Smooth muscle cell (in vitro differentiated cells): ENCODE data around the gene SEMA6A. TPM values are rescaled to one million over a fixed set of nuclear protein-coding genes. Genes with fewer than 3 reads are reported as not detected.

Experiments
- DNase-seq: peaks from one replicate; lab custom pipeline; 2025; ENCODE audit not compliant: unreplicated experiment; lab: John Stamatoyannopoulos, UW
- H2AFZ ChIP-seq: fragments of 200-600 bp; sonication (generic); 2 replicates; pipeline ENCODE4 v1.6.0; 2016; ENCODE audit warnings: antibody characterized with exemption, low read depth, mild to moderate bottlenecking
- H3F3A ChIP-seq: fragments of 200-600 bp; sonication (generic); 2 replicates; pipeline ENCODE4 v1.6.0; 2017; ENCODE audit warnings: antibody characterized with exemption, low read depth
- H3K27ac ChIP-seq: fragments of 200-600 bp; sonication (generic); 2 replicates; pipeline ENCODE4 v1.5.1; 2016; ENCODE audit warnings: low read depth, mild to moderate bottlenecking
- H3K27me3 ChIP-seq: fragments of 200-600 bp; sonication (generic); 2 replicates; pipeline ENCODE4 v1.6.1; 2016; ENCODE audit warnings: low read depth, mild to moderate bottlenecking
- H3K36me3 ChIP-seq: fragments of 200-600 bp; sonication (generic); 2 replicates; pipeline ENCODE4 v1.5.1; 2016; ENCODE audit warnings: low read depth
- H3K4me1 ChIP-seq: fragments of 200-600 bp; sonication (generic); 2 replicates; pipeline ENCODE4 v1.5.1; 2016; ENCODE audit warnings: low read depth
- H3K4me2 ChIP-seq: fragments of 200-600 bp; sonication (generic); 2 replicates; pipeline ENCODE4 v1.6.0; 2016; ENCODE audit warnings: mild to moderate bottlenecking
- H3K4me3 ChIP-seq: fragments of 200-600 bp; sonication (generic); 2 replicates; pipeline ENCODE4 v1.5.1; 2016; ENCODE audit warnings: mild to moderate bottlenecking
- H3K79me2 ChIP-seq: fragments of 200-600 bp; sonication (generic); 2 replicates; pipeline ENCODE4 v1.6.0; 2016; ENCODE audit warnings: low read depth, mild to moderate bottlenecking
- H3K9ac ChIP-seq: fragments of 200-600 bp; sonication (generic); 2 replicates; pipeline ENCODE4 v1.6.0; 2016; ENCODE audit warnings: low read depth
- H3K9me3 ChIP-seq: fragments of 200-600 bp; sonication (generic); replicated peaks from 2 replicates; pipeline ENCODE4 v1.5.1; 2016; ENCODE audit warnings: low read depth
- H4K20me1 ChIP-seq: fragments of 200-600 bp; sonication (generic); 2 replicates; pipeline ENCODE4 v1.6.0; 2016; ENCODE audit warnings: low read depth
- CTCF ChIP-seq: fragments of 200-600 bp; sonication (generic); IDR thresholded peaks from 2 replicates; pipeline ENCODE4 v1.5.1; 2017; ENCODE audit warnings: borderline replicate concordance, mild to moderate bottlenecking, antibody characterized with exemption; ENCODE audit not compliant: insufficient read depth, poor library complexity, severe bottlenecking
- WGBS: methylation state at CpG from one replicate; pipeline ENCODE4 v1.1.7; 2016; ENCODE audit warnings: low lambda C conversion rate; 5-methylcytosine and 5-hydroxymethylcytosine counted together
- polyA plus RNA-seq: library from polyadenylated mRNA; unstranded; fragments of >200 nt; fragmentation: Nextera tagmentation; extraction: Ambion mirVana; gene quantifications from 2 replicates; pipeline ENCODE4 v1.2.1, GENCODE V29; 2016
- total RNA-seq: library from RNA; depleted of rRNA; stranded (reverse); fragments of >200 nt; gene quantifications from 2 replicates; pipeline ENCODE4 v1.2.3, GENCODE V29; 2014

Gene SEMA6A
- total and polyA plus RNA-seq, 2 experiments from 2014 or later, result 6.3 to 12.9 TPM

DNA sequence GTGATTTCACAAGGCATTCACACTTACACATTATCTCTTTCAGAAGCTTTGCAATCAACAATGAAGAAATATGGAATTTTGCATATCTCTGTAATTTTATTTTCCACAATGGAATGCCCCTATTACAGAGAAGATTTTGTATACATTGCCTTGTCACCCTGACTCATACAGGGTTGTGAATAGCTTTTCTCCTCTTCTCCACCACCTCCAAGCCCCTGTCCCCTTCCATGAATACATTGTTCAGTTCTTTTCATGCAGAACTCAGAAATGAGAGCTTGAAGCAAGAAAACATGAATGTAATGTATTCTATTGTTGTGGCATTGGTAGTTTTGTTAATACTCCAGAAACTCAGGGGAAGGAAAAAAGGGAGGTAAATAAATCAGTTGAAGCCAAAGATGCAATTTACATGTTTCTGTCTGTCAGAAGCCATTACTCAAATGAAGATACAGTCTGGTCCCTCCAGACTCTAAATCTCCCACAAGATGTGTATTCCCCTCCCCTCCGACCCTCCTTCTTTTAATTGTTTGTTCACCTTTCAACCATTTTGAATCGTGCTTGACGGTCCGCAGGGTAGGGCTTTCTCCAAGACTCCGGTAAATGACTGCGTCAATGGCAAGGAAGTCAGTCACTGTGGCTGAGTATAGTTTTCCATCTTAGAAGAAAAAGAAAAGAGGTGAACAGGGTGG is 86.1 kb downstream of the SEMA6A start:
- WGBS, result 97% methylated on average over 6 of the region's 6 CpGs
- Histone ChIP-seq H3K79me2 (no peaks in the 10 kb centered on the region), H3K27ac (no peak overlapping the region), H3F3A (no peaks in the 10 kb centered on the region), H3K4me2 (no peak overlapping the region), H4K20me1 (no peaks in the 10 kb centered on the region), H3K4me3 (no peak overlapping the region), H3K9ac (no peak overlapping the region), H3K27me3 (no peaks in the 10 kb centered on the region), H3K36me3 (no peaks in the 10 kb centered on the region), H3K9me3 (no peaks in the 10 kb centered on the region), H2AFZ (no peak overlapping the region), H3K4me1 (no peaks in the 10 kb centered on the region)
- no peak for DNase-seq
- TF ChIP-seq CTCF, result no peak

- Histone ChIP-seq H3K9me3 (no peaks in the 10 kb centered on the region), H2AFZ (no peak overlapping the region)
These were observed 87.6 kb downstream of the SEMA6A start for GRCh38 chr5:116487045-116487444.

GRCh38 chr5:116486588-116486987 is 88.0 kb downstream of the SEMA6A start:
- Histone ChIP-seq H3K9ac (no peak overlapping the region), H3K4me2 (no peak overlapping the region), H3K27ac (no peak overlapping the region), H3K4me3 (no peak overlapping the region), H2AFZ (no peak overlapping the region), H4K20me1 (no peaks in the 10 kb centered on the region), H3F3A (no peaks in the 10 kb centered on the region), H3K4me1 (no peaks in the 10 kb centered on the region), H3K27me3 (no peaks in the 10 kb centered on the region), H3K36me3 (no peaks in the 10 kb centered on the region), H3K79me2 (no peaks in the 10 kb centered on the region), H3K9me3 (no peaks in the 10 kb centered on the region)
- 91% methylated on average over 8 of the region's 8 CpGs for WGBS
- DNase-seq, result no peak
- no peak for TF ChIP-seq CTCF

More at GRCh38 chr5:116487045-116487444, 87.6 kb downstream of the SEMA6A start:
- H3K79me2 ChIP-seq, result no peaks in the 10 kb centered on the region
- no peak for DNase-seq
- WGBS, result 54% methylated on average over 1 of the region's 1 CpG
- H4K20me1 ChIP-seq, result no peaks in the 10 kb centered on the region
- H3K27me3 ChIP-seq, result no peaks in the 10 kb centered on the region
- H3F3A ChIP-seq, result no peaks in the 10 kb centered on the region
- H3K27ac ChIP-seq, result no peak overlapping the region
- no peak for TF ChIP-seq CTCF
- H3K4me1 ChIP-seq, result no peaks in the 10 kb centered on the region
- no peak overlapping the region for H3K9ac ChIP-seq
- H3K36me3 ChIP-seq, result no peaks in the 10 kb centered on the region
- no peak overlapping the region for H3K4me3 ChIP-seq
- no peak overlapping the region for H3K4me2 ChIP-seq

DNA sequence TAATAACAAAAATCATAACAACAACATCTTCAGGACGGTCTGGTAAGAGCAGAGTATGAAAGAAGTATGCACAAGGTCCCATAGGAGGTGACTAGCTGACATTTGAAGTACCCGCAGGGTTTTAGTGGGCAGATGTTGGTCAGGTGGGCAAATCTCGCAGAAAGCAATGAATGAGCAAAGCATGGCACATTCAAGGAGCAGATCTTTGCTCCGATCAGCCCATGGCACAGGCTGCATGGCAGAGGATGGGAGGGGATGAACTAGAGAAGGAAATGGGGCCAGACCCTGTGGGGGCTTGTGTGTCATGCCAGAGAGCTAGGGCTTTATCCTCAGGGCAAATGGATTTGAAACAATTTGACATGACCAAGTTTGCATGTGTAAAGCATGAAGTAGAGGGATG is 90.0 kb downstream of the SEMA6A start:
- no peaks in the 10 kb centered on the region for H4K20me1 ChIP-seq
- DNase-seq, result no peak
- H3K4me1 ChIP-seq, result no peaks in the 10 kb centered on the region
- H3K36me3 ChIP-seq, result no peaks in the 10 kb centered on the region
- no peak overlapping the region for H2AFZ ChIP-seq
- TF ChIP-seq CTCF, result no peak
- H3K27me3 ChIP-seq, result no peaks in the 10 kb centered on the region
- no peak overlapping the region for H3K9ac ChIP-seq
- H3K79me2 ChIP-seq, result no peaks in the 10 kb centered on the region
- no peaks in the 10 kb centered on the region for H3K9me3 ChIP-seq
- H3K27ac ChIP-seq, result no peak overlapping the region
- H3F3A ChIP-seq, result no peaks in the 10 kb centered on the region
- WGBS, result 88% methylated on average over 4 of the region's 4 CpGs
- H3K4me2 ChIP-seq, result no peak overlapping the region
- no peak overlapping the region for H3K4me3 ChIP-seq
